ENCODE measurements around the gene ZNF507.
"Not testable (repeated sequence)": the region's sequence is repeated elsewhere in the genome, so short reads cannot be mapped to it uniquely, and the experiment has no call there.

Gene ZNF507

DNA sequence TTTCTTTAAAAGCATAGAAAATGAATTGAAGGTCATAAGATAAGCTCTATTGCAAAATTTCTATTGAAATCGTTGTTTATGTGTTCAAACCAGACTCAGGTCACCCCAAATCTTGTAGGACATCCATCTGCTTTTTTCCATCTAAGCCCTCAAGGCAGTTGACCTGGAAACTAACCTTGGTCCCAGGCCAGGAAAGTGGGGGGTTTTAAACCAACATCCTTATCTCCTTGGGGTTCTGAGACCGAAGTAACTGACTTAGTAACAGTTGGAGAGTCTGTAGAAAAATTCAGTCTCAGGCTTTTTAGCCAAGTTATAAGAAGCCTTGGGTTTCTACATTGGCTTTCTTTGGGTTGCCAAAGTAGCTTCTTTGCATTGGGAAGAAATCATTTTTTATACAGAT, 23.4 kb downstream of the ZNF507 start:
- no peaks in the 10 kb centered on the region for H3K9me3 ChIP-seq (ENCODE audit: insufficient read depth, low read length)
- H3K4me1 ChIP-seq (ENCODE audit: insufficient read depth, insufficient read length), result no peaks in the 10 kb centered on the region
- peaks cover 56% of the 10 kb centered on the region for H3K36me3 ChIP-seq (ENCODE audit: insufficient read depth, insufficient read length, low read length)
- DNase-seq (ENCODE audit: low read depth, low spot score), result no peak
- no peak overlapping the region for H3K9ac ChIP-seq (ENCODE audit: insufficient read length, low read depth)
- TF ChIP-seq ZNF274 (IDR thresholded peaks at IDR 0.05; ENCODE audit: low read depth, low read length) (no peak), YY1 (IDR thresholded peaks at IDR 0.05; ENCODE audit: insufficient read depth, insufficient read length) (no peak), SUZ12 (IDR thresholded peaks at IDR 0.05; ENCODE audit: extremely low read depth, insufficient read depth, insufficient read length) (no peak)
- no peak overlapping the region for H3K4me3 ChIP-seq (ENCODE audit: insufficient read length, low read depth)
- no peaks in the 10 kb centered on the region for H3K27me3 ChIP-seq (ENCODE audit: insufficient read depth, insufficient read length)

DNA sequence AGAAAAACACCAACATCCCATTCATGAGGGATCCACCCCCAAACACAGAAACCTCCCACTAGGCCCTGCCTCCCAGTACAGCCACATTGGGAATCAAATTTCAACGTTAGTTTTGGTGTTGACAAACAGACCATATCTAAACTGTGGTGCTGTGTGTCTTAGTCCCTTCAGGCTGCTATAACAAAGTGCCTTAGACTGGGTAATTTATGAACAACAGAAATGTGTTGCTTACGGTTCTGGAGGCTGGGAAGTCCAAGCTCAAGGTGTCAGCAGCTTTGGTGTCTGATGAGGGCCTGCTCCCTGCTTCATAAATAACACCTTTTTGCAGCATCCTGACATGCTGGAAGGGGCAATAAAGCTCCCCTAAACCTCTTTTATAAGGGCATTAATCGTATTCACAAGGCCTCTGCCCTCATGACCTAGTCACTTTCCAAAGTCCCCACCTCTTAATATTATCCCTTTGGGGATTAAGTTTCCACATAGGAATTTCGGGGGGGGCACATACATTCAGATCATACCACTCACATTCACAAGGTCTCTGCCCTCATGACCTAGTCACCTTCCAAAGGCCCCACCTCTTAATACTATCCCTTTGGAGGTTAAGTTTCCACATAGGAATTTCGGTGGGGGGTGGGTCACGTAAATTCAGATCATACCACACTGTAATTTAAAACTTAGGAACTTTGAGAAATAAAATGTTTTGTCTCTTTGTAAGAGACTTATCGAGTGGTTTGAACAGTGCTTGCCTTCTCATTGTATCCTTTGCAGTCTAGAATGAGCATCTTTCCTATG, 27.5 kb downstream of the ZNF507 start:
- Histone ChIP-seq H3K36me3 (ENCODE audit: insufficient read depth, insufficient read length, low read length) (peaks cover 52% of the 10 kb centered on the region), H3K4me3 (ENCODE audit: insufficient read length, low read depth) (no peak overlapping the region)
- DNase-seq (ENCODE audit: low read depth, low spot score), result no peak

GRCh38 chr19:32373585-32374295, 28.3 kb downstream of the ZNF507 start:
- H3K4me3 ChIP-seq (ENCODE audit: insufficient read length, low read depth), result no peak overlapping the region

More for the DNA sequence above, 27.5 kb downstream of the ZNF507 start:
- H3K9ac ChIP-seq (ENCODE audit: insufficient read length, low read depth), result no peak overlapping the region
- no peaks in the 10 kb centered on the region for H3K4me1 ChIP-seq (ENCODE audit: insufficient read depth, insufficient read length)
- no peaks in the 10 kb centered on the region; the same call in 1 of the 2 replicates for H3K9me3 ChIP-seq (ENCODE audit: insufficient read depth, low read length)
- H3K27me3 ChIP-seq (ENCODE audit: insufficient read depth, insufficient read length), result no peaks in the 10 kb centered on the region
- no peak for TF ChIP-seq SUZ12 (IDR thresholded peaks at IDR 0.05; ENCODE audit: extremely low read depth, insufficient read depth, insufficient read length)
- TF ChIP-seq ZNF274 (IDR thresholded peaks at IDR 0.05; ENCODE audit: low read depth, low read length), result no peak
- no peak for TF ChIP-seq YY1 (IDR thresholded peaks at IDR 0.05; ENCODE audit: insufficient read depth, insufficient read length)

DNA sequence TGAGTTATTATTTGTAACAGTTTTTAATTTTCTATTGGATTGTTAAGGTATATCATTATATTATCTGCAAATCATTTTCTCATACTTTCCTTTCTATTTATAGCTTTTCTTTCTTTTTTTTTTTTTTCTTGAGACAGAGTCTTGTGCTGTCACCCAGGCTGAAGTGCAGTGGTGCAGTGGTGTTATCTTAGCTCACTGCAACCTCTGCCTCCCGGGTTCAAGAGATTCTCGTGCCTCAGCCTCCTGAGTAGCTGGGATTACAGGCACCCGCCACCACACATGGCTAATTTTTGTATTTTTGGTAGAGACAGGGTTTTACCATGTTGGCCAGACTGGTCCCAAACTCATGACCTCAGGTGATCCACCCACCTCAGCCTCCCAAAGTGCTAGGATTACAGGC, 29.0 kb downstream of the ZNF507 start:
- H3K9me3 ChIP-seq (ENCODE audit: insufficient read depth, low read length); H3K27me3 ChIP-seq (ENCODE audit: insufficient read depth, insufficient read length); H3K9ac ChIP-seq (ENCODE audit: insufficient read length, low read depth); H3K4me3 ChIP-seq (ENCODE audit: insufficient read length, low read depth); H3K4me1 ChIP-seq (ENCODE audit: insufficient read depth, insufficient read length); DNase-seq (ENCODE audit: low read depth, low spot score): not testable (repeated sequence)
- H3K36me3 ChIP-seq (ENCODE audit: insufficient read depth, insufficient read length, low read length), result peaks cover 56% of the 10 kb centered on the region

More at GRCh38 chr19:32373585-32374295, 28.3 kb downstream of the ZNF507 start:
- H3K36me3 ChIP-seq (ENCODE audit: insufficient read depth, insufficient read length, low read length), result peaks cover 56% of the 10 kb centered on the region
- no peak for TF ChIP-seq YY1 (IDR thresholded peaks at IDR 0.05; ENCODE audit: insufficient read depth, insufficient read length)
- no peak for TF ChIP-seq ZNF274 (IDR thresholded peaks at IDR 0.05; ENCODE audit: low read depth, low read length)
- no peak for TF ChIP-seq SUZ12 (IDR thresholded peaks at IDR 0.05; ENCODE audit: extremely low read depth, insufficient read depth, insufficient read length)
- no peaks in the 10 kb centered on the region; the same call in 1 of the 2 replicates for H3K9me3 ChIP-seq (ENCODE audit: insufficient read depth, low read length)
- H3K9ac ChIP-seq (ENCODE audit: insufficient read length, low read depth), result no peak overlapping the region
- H3K27me3 ChIP-seq (ENCODE audit: insufficient read depth, insufficient read length), result no peaks in the 10 kb centered on the region
- DNase-seq (ENCODE audit: low read depth, low spot score), result no peak
- no peaks in the 10 kb centered on the region for H3K4me1 ChIP-seq (ENCODE audit: insufficient read depth, insufficient read length)

DNA sequence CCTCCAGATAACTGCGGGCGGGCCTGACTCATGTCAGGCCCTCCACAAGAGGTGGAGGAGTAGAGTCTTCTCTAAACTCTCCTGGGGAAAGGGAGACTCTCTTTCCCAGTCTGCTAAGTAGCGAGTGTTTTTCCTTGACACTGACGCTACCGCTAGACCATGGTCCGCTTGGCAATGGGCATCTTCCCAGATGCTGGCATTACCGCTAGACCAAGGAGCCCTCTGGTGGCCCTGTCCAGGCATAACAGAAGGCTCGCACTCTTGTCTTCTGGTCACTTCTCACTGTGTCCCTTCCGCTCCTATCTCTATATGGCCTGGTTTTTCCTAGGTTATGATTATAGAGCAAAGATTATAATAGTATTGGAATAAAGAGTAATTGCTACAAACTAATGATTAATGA, 31.7 kb downstream of the ZNF507 start:
- H3K9ac ChIP-seq (ENCODE audit: insufficient read length, low read depth); DNase-seq (ENCODE audit: low read depth, low spot score); H3K27me3 ChIP-seq (ENCODE audit: insufficient read depth, insufficient read length); H3K4me1 ChIP-seq (ENCODE audit: insufficient read depth, insufficient read length); H3K4me3 ChIP-seq (ENCODE audit: insufficient read length, low read depth); H3K9me3 ChIP-seq (ENCODE audit: insufficient read depth, low read length): not testable (repeated sequence)
- H3K36me3 ChIP-seq (ENCODE audit: insufficient read depth, insufficient read length, low read length), result peaks cover 58% of the 10 kb centered on the region

DNA sequence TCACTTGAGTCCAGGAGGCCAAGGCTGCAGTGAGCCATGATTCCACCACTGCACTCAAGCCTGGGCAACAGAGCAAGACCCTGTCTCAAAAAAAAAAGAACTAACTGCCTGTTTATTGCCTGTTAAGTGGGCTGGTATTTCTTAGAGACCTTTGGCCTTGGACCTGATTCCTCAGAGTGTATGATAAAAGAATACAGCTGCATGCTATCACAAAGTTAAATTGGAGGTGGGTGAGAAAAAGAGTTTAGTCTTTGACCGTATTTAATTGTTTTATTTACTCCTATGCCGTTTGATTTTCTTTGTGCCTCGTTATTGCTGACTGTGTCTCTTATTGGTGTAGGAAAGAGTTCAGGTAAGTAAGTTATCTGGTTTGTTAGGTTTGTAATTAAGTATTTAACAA, 34.9 kb downstream of the ZNF507 start:
- Histone ChIP-seq H3K9me3 (ENCODE audit: insufficient read depth, low read length) (no peaks in the 10 kb centered on the region; the same call in 1 of the 2 replicates), H3K9ac (ENCODE audit: insufficient read length, low read depth) (no peak overlapping the region), H3K4me1 (ENCODE audit: insufficient read depth, insufficient read length) (no peaks in the 10 kb centered on the region), H3K4me3 (ENCODE audit: insufficient read length, low read depth) (no peak overlapping the region), H3K27me3 (ENCODE audit: insufficient read depth, insufficient read length) (no peaks in the 10 kb centered on the region), H3K36me3 (ENCODE audit: insufficient read depth, insufficient read length, low read length) (peaks cover 75% of the 10 kb centered on the region)
- no peak for TF ChIP-seq ZNF274 (IDR thresholded peaks at IDR 0.05; ENCODE audit: low read depth, low read length)
- no peak for TF ChIP-seq SUZ12 (IDR thresholded peaks at IDR 0.05; ENCODE audit: extremely low read depth, insufficient read depth, insufficient read length)
- TF ChIP-seq YY1 (IDR thresholded peaks at IDR 0.05; ENCODE audit: insufficient read depth, insufficient read length), result no peak
- no peak for DNase-seq (ENCODE audit: low read depth, low spot score)

DNA sequence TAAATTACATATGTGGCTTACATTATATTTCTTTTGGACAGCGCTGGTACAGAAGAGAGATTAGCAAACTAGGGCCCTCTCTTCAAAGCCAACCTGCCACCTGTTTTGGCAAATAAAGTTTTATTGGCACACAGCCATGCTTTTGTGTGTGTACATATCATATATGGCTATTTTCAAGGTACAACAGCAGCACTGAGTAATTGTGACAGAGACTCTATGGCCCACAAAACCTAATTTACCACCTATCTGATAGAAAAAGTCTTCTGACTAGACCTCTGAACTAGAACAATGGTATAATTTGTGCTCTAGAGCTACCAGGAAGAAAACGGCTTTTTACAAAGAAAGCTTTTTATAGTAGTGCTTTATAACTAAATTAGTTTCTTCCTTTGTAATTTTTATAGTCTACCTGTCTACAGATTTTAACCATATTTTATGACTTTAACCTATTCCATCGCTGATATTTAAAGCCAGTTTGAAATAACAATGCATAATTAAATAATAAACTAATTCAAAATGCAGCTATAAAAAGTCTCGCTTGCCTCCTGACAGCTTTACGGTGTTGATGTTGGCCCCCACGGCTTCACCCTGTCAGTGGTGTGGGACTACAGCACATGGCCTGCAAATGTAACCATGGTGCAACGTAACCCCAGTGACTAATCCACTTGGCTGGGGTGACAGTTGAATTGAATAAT, 42.4 kb downstream of the ZNF507 start:
- H3K4me3 ChIP-seq (ENCODE audit: insufficient read length, low read depth), result no peak overlapping the region
- H3K4me1 ChIP-seq (ENCODE audit: insufficient read depth, insufficient read length), result no peaks in the 10 kb centered on the region
- peaks cover 36% of the 10 kb centered on the region for H3K36me3 ChIP-seq (ENCODE audit: insufficient read depth, insufficient read length, low read length)
- TF ChIP-seq ZNF274 (IDR thresholded peaks at IDR 0.05; ENCODE audit: low read depth, low read length), result no peak
- no peak for TF ChIP-seq SUZ12 (IDR thresholded peaks at IDR 0.05; ENCODE audit: extremely low read depth, insufficient read depth, insufficient read length)
- TF ChIP-seq YY1 (IDR thresholded peaks at IDR 0.05; ENCODE audit: insufficient read depth, insufficient read length), result no peak
- H3K9me3 ChIP-seq (ENCODE audit: insufficient read depth, low read length), result no peaks in the 10 kb centered on the region
- no peaks in the 10 kb centered on the region for H3K27me3 ChIP-seq (ENCODE audit: insufficient read depth, insufficient read length)
- no peak overlapping the region for H3K9ac ChIP-seq (ENCODE audit: insufficient read length, low read depth)
- no peak for DNase-seq (ENCODE audit: low read depth, low spot score)

All from NT2/D1 (cell line).